Stimulated activated CD4-positive, alpha-beta T cell treated with anti-CD3 and anti-CD28 coated beads, Interleukin-15, amount 100 ng/mL, for 1 hour (primary cell): ENCODE data around the gene ONECUT3.

ENCODE experiments used
- DNase-seq, 2 donors: peaks; one replicate each; pipeline ENCODE4 v3.0.0-alpha.2; 2020; ENCODE audit warnings: low read depth in 1 of 2, low spot score in 1 of 2

Gene ONECUT3

GRCh38 chr19:1739960-1740629, 13.2 kb upstream of the ONECUT3 start:
- no peak for DNase-seq

- no peak for DNase-seq
Measured at GRCh38 chr19:1742989-1743696, 10.2 kb upstream of the ONECUT3 start.

- DNase-seq: no peak
Measured at GRCh38 chr19:1744133-1744665, 9.1 kb upstream of the ONECUT3 start.

- DNase-seq: no peak
Measured at GRCh38 chr19:1744822-1745563, 8.3 kb upstream of the ONECUT3 start.

GRCh38 chr19:1745589-1746031, 7.7 kb upstream of the ONECUT3 start:
- no peak for DNase-seq

GRCh38 chr19:1746401-1747284, 6.7 kb upstream of the ONECUT3 start:
- DNase-seq: no peak

- peak in 1 of 2 donors; percentile 14 for DNase-seq
Measured at GRCh38 chr19:1747285-1748114, 5.8 kb upstream of the ONECUT3 start.

- no peak for DNase-seq
Measured at GRCh38 chr19:1748115-1748872, 5.0 kb upstream of the ONECUT3 start.

GRCh38 chr19:1748873-1749341, 4.4 kb upstream of the ONECUT3 start:
- DNase-seq: no peak

GRCh38 chr19:1749373-1750342, 3.6 kb upstream of the ONECUT3 start:
- DNase-seq: no peak

- DNase-seq: no peak
Measured at GRCh38 chr19:1750343-1751021, 2.8 kb upstream of the ONECUT3 start.

- DNase-seq: no peak
Measured at GRCh38 chr19:1751367-1752008, 1.8 kb upstream of the ONECUT3 start.

- DNase-seq: no peak
Measured at GRCh38 chr19:1752009-1752756, 1.1 kb upstream of the ONECUT3 start.

- no peak for DNase-seq
Measured at GRCh38 chr19:1754018-1754635, 821 bp downstream of the ONECUT3 start.

GRCh38 chr19:1754636-1755466, 1.5 kb downstream of the ONECUT3 start:
- DNase-seq: no peak
